Measurements from ENCODE around the gene IKBKG.

The IKBKG gene

DNA sequence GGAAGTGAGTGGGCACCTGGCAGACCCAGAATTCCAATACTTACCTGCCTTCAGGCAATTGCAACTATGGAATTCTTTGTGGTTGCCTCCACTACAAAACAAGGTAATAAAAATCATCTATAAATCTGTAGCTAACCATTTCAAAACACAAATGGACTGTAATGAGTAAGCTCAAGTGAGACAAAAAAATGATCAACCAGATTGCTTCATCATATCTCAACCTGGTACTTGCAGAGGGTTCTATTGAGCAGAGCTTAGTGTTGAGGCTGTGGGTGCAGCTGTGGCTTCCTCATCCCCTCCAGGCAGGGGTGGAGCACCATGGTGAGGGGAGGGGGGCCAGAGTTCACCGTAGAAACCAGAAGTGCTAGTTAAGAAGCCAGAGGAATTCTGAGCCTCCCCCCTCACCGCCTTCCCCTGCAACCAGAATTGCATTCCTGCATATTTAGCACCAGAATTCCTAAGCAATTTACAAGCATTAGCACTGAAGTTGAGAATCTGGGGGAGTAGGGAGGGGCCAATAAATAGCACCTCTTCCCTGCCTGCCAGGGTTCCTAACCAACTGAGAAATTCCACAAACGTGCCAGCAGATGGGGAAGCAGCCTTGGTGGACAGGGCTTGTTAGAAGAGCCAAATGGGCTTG, 49.0 kb downstream of the IKBKG start:
- ChIA-PET CTCF (interaction anchor here (1.1 kb wide), 1 partner anchor 152 kb away, joined by 4 read pairs; no protein-coding TSS in a partner anchor), POLR2A (interaction anchor here (0.6 kb wide), 1 partner anchor 209 kb away, joined by 4 read pairs; the partner anchor contains the start of gene MPP1)
- Histone ChIP-seq H3K4me1 (ENCODE audit: control insufficient read depth, insufficient read depth, low read length) (no peaks in the 10 kb centered on the region), H3K27ac (ENCODE audit: extremely low read depth, low read depth, low read length) (no peak overlapping the region), H3K9me3 (ENCODE audit: control insufficient read depth, insufficient read depth, low read depth, low read length) (no peaks in the 10 kb centered on the region), H3K4me3 (ENCODE audit: low read depth, low read length) (no peak overlapping the region), H3K36me3 (ENCODE audit: control insufficient read depth in 2 of 2, insufficient read depth in 1 of 2, low read length in 2 of 2) (no peaks in the 10 kb centered on the region)
- no peak for TF ChIP-seq ZNF514 (tag by site-specific recombination; IDR thresholded peaks at IDR 0.05)
- TF ChIP-seq FEZF1 (tag by site-specific recombination; IDR thresholded peaks at IDR 0.05): peak; percentile 60; the same call in 1 of the 2 replicates
- TF ChIP-seq HOXD13 (CRISPR knock-in tag; IDR thresholded peaks at IDR 0.05; ENCODE audit: borderline replicate concordance): peak; percentile 67; the same call in 1 of the 2 replicates
- no peak for TF ChIP-seq MZF1 (tag by site-specific recombination; IDR thresholded peaks at IDR 0.05; ENCODE audit: borderline replicate concordance)

DNA sequence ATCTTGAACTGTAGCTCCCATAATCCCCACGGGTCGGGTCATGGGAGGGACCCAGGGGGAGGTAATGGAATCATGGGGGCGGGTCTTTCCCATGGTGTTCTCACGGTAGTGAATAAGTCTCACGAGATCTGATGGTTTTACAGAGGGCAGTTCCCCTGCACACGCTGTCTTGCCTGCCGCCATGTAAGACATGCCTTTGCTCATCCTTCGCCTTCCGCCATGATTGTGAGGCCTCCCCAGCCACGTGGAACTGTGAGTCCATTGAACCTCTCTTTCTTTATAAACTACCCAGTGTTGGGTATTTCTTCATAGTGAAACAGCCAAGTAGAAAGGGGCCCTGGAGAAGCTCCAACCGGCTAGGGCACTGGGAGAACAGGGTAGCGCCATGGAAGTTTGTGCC, 49.8 kb downstream of the IKBKG start:
- no peak overlapping the region for H3K4me3 ChIP-seq (ENCODE audit: low read depth, low read length)
- H3K27ac ChIP-seq (ENCODE audit: extremely low read depth, low read depth, low read length): no peak overlapping the region
- ChIA-PET CTCF (no interaction called here), POLR2A (no interaction called here)
- H3K4me1 ChIP-seq (ENCODE audit: control insufficient read depth, insufficient read depth, low read length): no peaks in the 10 kb centered on the region
- H3K9me3 ChIP-seq (ENCODE audit: control insufficient read depth, insufficient read depth, low read depth, low read length): no peaks in the 10 kb centered on the region
- TF ChIP-seq, protein P1, sequence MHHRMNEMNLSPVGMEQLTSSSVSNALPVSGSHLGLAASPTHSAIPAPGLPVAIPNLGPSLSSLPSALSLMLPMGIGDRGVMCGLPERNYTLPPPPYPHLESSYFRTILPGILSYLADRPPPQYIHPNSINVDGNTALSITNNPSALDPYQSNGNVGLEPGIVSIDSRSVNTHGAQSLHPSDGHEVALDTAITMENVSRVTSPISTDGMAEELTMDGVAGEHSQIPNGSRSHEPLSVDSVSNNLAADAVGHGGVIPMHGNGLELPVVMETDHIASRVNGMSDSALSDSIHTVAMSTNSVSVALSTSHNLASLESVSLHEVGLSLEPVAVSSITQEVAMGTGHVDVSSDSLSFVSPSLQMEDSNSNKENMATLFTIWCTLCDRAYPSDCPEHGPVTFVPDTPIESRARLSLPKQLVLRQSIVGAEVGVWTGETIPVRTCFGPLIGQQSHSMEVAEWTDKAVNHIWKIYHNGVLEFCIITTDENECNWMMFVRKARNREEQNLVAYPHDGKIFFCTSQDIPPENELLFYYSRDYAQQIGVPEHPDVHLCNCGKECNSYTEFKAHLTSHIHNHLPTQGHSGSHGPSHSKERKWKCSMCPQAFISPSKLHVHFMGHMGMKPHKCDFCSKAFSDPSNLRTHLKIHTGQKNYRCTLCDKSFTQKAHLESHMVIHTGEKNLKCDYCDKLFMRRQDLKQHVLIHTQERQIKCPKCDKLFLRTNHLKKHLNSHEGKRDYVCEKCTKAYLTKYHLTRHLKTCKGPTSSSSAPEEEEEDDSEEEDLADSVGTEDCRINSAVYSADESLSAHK (tag by site-specific recombination; IDR thresholded peaks at IDR 0.05): no peak
- no peak for TF ChIP-seq SCRT1 (tag by site-specific recombination; IDR thresholded peaks at IDR 0.05; ENCODE audit: borderline replicate concordance)
- TF ChIP-seq, protein P2, sequence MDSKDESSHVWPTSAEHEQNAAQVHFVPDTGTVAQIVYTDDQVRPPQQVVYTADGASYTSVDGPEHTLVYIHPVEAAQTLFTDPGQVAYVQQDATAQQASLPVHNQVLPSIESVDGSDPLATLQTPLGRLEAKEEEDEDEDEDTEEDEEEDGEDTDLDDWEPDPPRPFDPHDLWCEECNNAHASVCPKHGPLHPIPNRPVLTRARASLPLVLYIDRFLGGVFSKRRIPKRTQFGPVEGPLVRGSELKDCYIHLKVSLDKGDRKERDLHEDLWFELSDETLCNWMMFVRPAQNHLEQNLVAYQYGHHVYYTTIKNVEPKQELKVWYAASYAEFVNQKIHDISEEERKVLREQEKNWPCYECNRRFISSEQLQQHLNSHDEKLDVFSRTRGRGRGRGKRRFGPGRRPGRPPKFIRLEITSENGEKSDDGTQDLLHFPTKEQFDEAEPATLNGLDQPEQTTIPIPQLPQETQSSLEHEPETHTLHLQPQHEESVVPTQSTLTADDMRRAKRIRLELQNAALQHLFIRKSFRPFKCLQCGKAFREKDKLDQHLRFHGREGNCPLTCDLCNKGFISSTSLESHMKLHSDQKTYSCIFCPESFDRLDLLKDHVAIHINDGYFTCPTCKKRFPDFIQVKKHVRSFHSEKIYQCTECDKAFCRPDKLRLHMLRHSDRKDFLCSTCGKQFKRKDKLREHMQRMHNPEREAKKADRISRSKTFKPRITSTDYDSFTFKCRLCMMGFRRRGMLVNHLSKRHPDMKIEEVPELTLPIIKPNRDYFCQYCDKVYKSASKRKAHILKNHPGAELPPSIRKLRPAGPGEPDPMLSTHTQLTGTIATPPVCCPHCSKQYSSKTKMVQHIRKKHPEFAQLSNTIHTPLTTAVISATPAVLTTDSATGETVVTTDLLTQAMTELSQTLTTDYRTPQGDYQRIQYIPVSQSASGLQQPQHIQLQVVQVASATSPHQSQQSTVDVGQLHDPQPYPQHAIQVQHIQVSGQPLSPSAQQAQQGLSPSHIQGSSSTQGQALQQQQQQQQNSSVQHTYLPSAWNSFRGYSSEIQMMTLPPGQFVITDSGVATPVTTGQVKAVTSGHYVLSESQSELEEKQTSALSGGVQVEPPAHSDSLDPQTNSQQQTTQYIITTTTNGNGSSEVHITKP (tag by site-specific recombination; IDR thresholded peaks at IDR 0.05): no peak
- TF ChIP-seq, protein P3, sequence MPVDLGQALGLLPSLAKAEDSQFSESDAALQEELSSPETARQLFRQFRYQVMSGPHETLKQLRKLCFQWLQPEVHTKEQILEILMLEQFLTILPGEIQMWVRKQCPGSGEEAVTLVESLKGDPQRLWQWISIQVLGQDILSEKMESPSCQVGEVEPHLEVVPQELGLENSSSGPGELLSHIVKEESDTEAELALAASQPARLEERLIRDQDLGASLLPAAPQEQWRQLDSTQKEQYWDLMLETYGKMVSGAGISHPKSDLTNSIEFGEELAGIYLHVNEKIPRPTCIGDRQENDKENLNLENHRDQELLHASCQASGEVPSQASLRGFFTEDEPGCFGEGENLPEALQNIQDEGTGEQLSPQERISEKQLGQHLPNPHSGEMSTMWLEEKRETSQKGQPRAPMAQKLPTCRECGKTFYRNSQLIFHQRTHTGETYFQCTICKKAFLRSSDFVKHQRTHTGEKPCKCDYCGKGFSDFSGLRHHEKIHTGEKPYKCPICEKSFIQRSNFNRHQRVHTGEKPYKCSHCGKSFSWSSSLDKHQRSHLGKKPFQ (tag by site-specific recombination; IDR thresholded peaks at IDR 0.05): no peak
- no peak for TF ChIP-seq TRIM28 (IDR thresholded peaks at IDR 0.05; ENCODE audit: borderline replicate concordance, low read length)
- no peak for TF ChIP-seq ZNF366 (tag by site-specific recombination; conservative IDR thresholded peaks at IDR 0.05)
- no peak for TF ChIP-seq ZNF266 (tag by site-specific recombination; IDR thresholded peaks at IDR 0.05; ENCODE audit: low read depth)
- no peak for TF ChIP-seq ZNF664 (tag by site-specific recombination; IDR thresholded peaks at IDR 0.05)
- no peak for TF ChIP-seq ZNF548 (tag by site-specific recombination; IDR thresholded peaks at IDR 0.05)
- no peak for TF ChIP-seq ZNF624 (tag by site-specific recombination; IDR thresholded peaks at IDR 0.05)
- no peak for TF ChIP-seq ZNF202 (tag by site-specific recombination; IDR thresholded peaks at IDR 0.05; ENCODE audit: borderline replicate concordance)
- TF ChIP-seq ZNF837 (tag by site-specific recombination; IDR thresholded peaks at IDR 0.05): no peak
- no peak for TF ChIP-seq YY2 (tag by site-specific recombination; IDR thresholded peaks at IDR 0.05)
- TF ChIP-seq ZNF596 (tag by site-specific recombination; IDR thresholded peaks at IDR 0.05): no peak
- no peak for TF ChIP-seq ZFP69B (tag by site-specific recombination; IDR thresholded peaks at IDR 0.05)
- no peak for TF ChIP-seq ZNF571 (tag by site-specific recombination; IDR thresholded peaks at IDR 0.05)
- TF ChIP-seq ZNF112 (tag by site-specific recombination; IDR thresholded peaks at IDR 0.05): no peak
- H3K36me3 ChIP-seq (ENCODE audit: control insufficient read depth in 2 of 2, insufficient read depth in 1 of 2, low read length in 2 of 2): no peaks in the 10 kb centered on the region
